Panc1 (cell line): ENCODE measurements around the gene SYT17. TPM values are rescaled to one million over a fixed set of nuclear protein-coding genes. Genes with fewer than 3 reads are reported as not detected.
A peak's percentile ranks its signal among the peaks of the same experiment; 100 is the strongest.

ENCODE experiments used
- ATAC-seq: fragments of 200-7000 bp; cut with Tn5 transposase; 2 replicates; pipeline ENCODE4 v1.9.1; 2020; ENCODE audit warnings: mild to moderate bottlenecking, moderate library complexity
- BruUV-seq: library from RNA; stranded (reverse); fragments of 400-500 nt; replicated peaks from 2 replicates; lab custom pipeline; 2021; lab: Mats Ljungman, UMichigan
- CTCF ChIA-PET: fragments of 300-600 bp; sonication (Branson Sonifier 250); formaldehyde crosslinking; loops from one replicate; lab custom pipeline; 2022; ENCODE audit warnings: antibody characterized with exemption; lab: Charles Lee
- POLR2A ChIA-PET: fragments of 300-600 bp; sonication (Branson Sonifier 250); formaldehyde crosslinking; loops from one replicate; lab custom pipeline; 2022; ENCODE audit warnings: antibody characterized with exemption; lab: Charles Lee
- DNase-seq: peaks from one replicate; pipeline ENCODE4 v3.0.0-alpha.2; 2010; ENCODE audit warnings: low read depth, low spot score
- H3K27ac ChIP-seq: 2 replicates; pipeline ENCODE4 v1.5.1; 2011; ENCODE audit warnings: mild to moderate bottlenecking, low read length, inconsistent platforms
- H3K27me3 ChIP-seq: fragments of 200-500 bp; sonication (Bioruptor generic); 2 replicates; pipeline ENCODE4 v1.6.0; 2014; ENCODE audit warnings: low read length, inconsistent platforms; ENCODE audit not compliant: control insufficient read depth, insufficient read depth
- H3K36me3 ChIP-seq: fragments of 200-500 bp; sonication (Bioruptor generic); 2 replicates; pipeline ENCODE4 v1.5.1; 2014; ENCODE audit warnings: inconsistent platforms, mild to moderate bottlenecking, low read length, moderate library complexity; ENCODE audit not compliant: control insufficient read depth, insufficient read depth
- H3K4me1 ChIP-seq: 2 replicates; pipeline ENCODE4 v1.5.1; 2011; ENCODE audit warnings: inconsistent platforms, mild to moderate bottlenecking, low read length, moderate library complexity; ENCODE audit not compliant: control insufficient read depth, insufficient read depth
- H3K4me3 ChIP-seq, 2 experiments: 2 replicates each; pipeline ENCODE4 v1.5.1; 2011 to 2012; ENCODE audit warnings: low read depth in 2 of 2, low read length in 2 of 2, mild to moderate bottlenecking in 2 of 2, inconsistent platforms in 1 of 2, moderate library complexity in 1 of 2
- H3K9me3 ChIP-seq: fragments of 200-500 bp; sonication (Bioruptor generic); 2 replicates; pipeline ENCODE4 v1.5.1; 2014; ENCODE audit warnings: low read depth, mild to moderate bottlenecking, inconsistent platforms, low read length, moderate library complexity; ENCODE audit not compliant: control insufficient read depth, insufficient read depth
- CTCF ChIP-seq: fragments of 450-650 bp; IDR thresholded peaks from 2 replicates; pipeline ENCODE4 v1.5.1; 2017; ENCODE audit warnings: mild to moderate bottlenecking
- POLR2AphosphoS5 ChIP-seq: IDR thresholded peaks from 2 replicates; pipeline ENCODE4 v1.6.1; 2012; ENCODE audit warnings: mild to moderate bottlenecking, low read depth, low read length, moderate library complexity
- SIN3A ChIP-seq: IDR thresholded peaks from 2 replicates; pipeline ENCODE4 v1.6.1; 2012; ENCODE audit warnings: low read depth, mild to moderate bottlenecking, low read length, moderate library complexity, borderline replicate concordance; ENCODE audit not compliant: insufficient read depth
- TCF7L2 ChIP-seq: IDR thresholded peaks from 2 replicates; pipeline ENCODE4 v1.6.1; 2011; ENCODE audit warnings: mild to moderate bottlenecking, low read depth, low read length, inconsistent platforms
- in situ Hi-C: cut with HindIII; loops from 2 replicates; pipeline ENCODE4 v1.10.0; 2016; ENCODE audit warnings: low sequenced_read_pairs, low pct_unique_long_range_greater_than_20kb
- intact Hi-C: fragments of 100-400 bp; cut with micrococcal nuclease; formaldehyde crosslinking; loops from one replicate; pipeline ENCODE4 v1.10.0; 2022; ENCODE audit not compliant: unreplicated experiment
- total RNA-seq: library from RNA; stranded (reverse); gene quantifications from one replicate; pipeline ENCODE4 v1.2.1, GENCODE V29; 2021; ENCODE audit not compliant: unreplicated experiment
- TF ChIP-seq, protein P1 (sequence below), 2 experiments: IDR thresholded peaks; 2 replicates each; pipeline ENCODE4 v1.6.1; 2011 to 2012; ENCODE audit warnings: low read depth in 2 of 2, control low read depth in 1 of 2, low read length in 1 of 2, mild to moderate bottlenecking in 1 of 2, moderate library complexity in 1 of 2; ENCODE audit not compliant: insufficient read depth in 1 of 2

The SYT17 gene
- total RNA-seq, 1 experiment from 2014 or later = 5.4 TPM

- no peak for DNase-seq
- ChIA-PET CTCF (no interaction called here), POLR2A (no interaction called here)
- TF ChIP-seq TCF7L2 (no peak), CTCF (peak; percentile 46)
- Histone ChIP-seq H3K4me3 (no peak overlapping the region), H3K27ac (no peak overlapping the region), H3K4me1 (0 out of 2 replicates have a peak, but pooled peaks cover 5% of the 10 kb centered on the region), H3K9me3 (no peaks in the 10 kb centered on the region), H3K27me3 (no peaks in the 10 kb centered on the region; the same call in none of the 2 replicates), H3K36me3 (no peaks in the 10 kb centered on the region)
- no peak for ATAC-seq
- in situ Hi-C loops = no loop called here
- no TSS peak for BruUV-seq
- intact Hi-C loops = loop anchor here (5.0 kb wide), 1 partner anchor 79 kb away; no protein-coding TSS in a partner anchor
Observed at GRCh38 chr16:19166500-19166899, 1.5 kb upstream of the SYT17 start.

- ChIA-PET CTCF (no interaction called here), POLR2A (interaction anchor here (0.5 kb wide), 1 partner anchor 14 kb away, joined by 3 read pairs; no protein-coding TSS in a partner anchor)
- in situ Hi-C loops (no loop called here), intact Hi-C loops (loop anchor here (5.0 kb wide), 1 partner anchor 81 kb away; no protein-coding TSS in a partner anchor)
- peak overlapping the region; percentile 56 to 73 for H3K4me3 ChIP-seq
- no peaks in the 10 kb centered on the region for H3K36me3 ChIP-seq
- no peak for DNase-seq
- TF ChIP-seq TCF7L2 (no peak), POLR2AphosphoS5 (no peak), SIN3A (no peak), CTCF (no peak)
- TF ChIP-seq, protein P1, sequence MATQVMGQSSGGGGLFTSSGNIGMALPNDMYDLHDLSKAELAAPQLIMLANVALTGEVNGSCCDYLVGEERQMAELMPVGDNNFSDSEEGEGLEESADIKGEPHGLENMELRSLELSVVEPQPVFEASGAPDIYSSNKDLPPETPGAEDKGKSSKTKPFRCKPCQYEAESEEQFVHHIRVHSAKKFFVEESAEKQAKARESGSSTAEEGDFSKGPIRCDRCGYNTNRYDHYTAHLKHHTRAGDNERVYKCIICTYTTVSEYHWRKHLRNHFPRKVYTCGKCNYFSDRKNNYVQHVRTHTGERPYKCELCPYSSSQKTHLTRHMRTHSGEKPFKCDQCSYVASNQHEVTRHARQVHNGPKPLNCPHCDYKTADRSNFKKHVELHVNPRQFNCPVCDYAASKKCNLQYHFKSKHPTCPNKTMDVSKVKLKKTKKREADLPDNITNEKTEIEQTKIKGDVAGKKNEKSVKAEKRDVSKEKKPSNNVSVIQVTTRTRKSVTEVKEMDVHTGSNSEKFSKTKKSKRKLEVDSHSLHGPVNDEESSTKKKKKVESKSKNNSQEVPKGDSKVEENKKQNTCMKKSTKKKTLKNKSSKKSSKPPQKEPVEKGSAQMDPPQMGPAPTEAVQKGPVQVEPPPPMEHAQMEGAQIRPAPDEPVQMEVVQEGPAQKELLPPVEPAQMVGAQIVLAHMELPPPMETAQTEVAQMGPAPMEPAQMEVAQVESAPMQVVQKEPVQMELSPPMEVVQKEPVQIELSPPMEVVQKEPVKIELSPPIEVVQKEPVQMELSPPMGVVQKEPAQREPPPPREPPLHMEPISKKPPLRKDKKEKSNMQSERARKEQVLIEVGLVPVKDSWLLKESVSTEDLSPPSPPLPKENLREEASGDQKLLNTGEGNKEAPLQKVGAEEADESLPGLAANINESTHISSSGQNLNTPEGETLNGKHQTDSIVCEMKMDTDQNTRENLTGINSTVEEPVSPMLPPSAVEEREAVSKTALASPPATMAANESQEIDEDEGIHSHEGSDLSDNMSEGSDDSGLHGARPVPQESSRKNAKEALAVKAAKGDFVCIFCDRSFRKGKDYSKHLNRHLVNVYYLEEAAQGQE (IDR thresholded peaks at IDR 0.05; ENCODE audit: insufficient read depth in 1 of 2, low read depth in 2 of 2, low read length in 1 of 2) = no peak
- no TSS peak for BruUV-seq
- no peaks in the 10 kb centered on the region; the same call in none of the 2 replicates for H3K27me3 ChIP-seq
- peak; percentile 62 for ATAC-seq
- H3K4me1 ChIP-seq = 0 out of 2 replicates have a peak, but pooled peaks cover 8% of the 10 kb centered on the region
- no peaks in the 10 kb centered on the region for H3K9me3 ChIP-seq
- no peak overlapping the region for H3K27ac ChIP-seq
Observed at GRCh38 chr16:19168371-19169081, 486 bp downstream of the SYT17 start.
